NCI-H2081 treated with DMSO at 0.1 percent for 48 hours (cell line): ENCODE measurements around the gene TRABD2B.

ENCODE experiments used
- DNase-seq: peaks from one replicate; lab custom pipeline; 2025; lab: John Stamatoyannopoulos, UW

TRABD2B gene

DNA sequence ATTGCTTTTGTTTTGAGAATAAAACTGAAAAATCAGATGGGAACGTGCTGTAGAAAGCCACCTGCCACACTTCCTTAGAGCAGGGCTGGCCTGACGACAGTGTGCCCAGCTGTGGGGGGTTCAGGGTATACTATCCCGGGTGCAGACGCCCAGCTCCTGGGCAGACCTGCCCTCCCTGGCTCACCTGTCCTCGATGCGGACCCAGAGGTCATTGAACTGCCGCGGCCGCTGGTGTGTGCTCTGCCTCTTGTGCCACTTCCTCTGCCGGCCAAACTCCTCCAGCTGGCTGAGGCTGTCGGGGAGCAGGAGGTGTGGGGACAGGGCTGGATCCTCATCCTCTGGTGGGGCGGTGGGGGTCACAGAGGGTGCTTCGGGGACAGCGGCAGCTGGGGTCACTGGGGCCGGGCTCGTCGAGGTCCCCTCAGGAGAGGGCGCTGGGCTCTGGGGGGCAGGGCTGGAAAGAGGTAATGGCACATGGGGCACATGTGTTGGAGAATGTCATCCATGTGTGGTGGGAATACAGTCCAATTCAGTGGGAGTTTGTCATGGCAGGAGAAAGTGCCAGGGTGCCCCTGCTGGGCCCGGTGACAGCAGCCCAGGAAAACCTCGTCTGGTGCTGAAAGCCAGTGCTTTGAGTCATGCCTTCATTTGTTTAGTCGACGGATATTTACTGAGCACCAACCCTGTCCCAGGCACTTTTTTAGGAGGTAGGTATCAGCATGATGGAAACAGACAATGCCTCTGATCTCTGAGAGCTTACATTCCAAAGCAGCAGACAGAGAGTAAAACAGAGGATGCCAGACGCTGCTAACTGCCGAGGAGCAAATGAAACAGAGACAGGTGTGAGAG, 222.0 kb downstream of the TRABD2B start:
- DNase-seq: no peak

DNA sequence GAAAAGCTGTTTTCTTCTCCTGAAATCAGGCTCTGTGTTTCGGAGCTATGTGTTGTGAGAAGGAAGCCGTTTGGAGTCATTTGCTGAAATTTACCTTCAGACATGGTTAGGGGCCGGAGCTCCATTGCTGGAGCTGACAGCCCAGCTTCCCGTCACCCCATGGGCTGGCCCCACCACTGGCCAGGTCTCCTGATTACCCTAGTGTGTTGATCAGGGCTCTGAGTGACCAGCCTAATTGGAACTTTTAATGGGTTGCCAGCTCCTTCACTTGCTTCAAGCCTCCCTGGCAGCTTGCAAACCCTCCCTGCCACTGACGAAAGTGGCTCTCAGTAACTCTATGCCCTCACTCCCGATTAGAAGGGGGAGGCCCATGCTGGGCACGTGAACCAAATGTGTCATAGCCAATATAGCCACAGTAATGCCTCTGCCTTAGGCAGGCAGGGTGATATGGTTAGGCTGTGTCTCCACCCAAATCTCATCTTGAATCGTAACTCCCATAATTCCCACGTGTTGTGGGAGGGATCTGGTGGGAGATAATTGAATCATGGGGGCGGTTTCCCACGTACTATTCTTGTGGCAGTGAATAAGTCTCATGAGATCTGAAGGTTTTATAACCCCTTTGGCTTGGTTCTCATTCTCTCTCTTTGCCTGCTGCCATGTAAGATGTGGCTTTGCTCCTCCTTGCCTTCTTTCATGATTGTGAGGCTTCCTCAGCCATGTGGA, 224.1 kb downstream of the TRABD2B start:
- no peak for DNase-seq

DNA sequence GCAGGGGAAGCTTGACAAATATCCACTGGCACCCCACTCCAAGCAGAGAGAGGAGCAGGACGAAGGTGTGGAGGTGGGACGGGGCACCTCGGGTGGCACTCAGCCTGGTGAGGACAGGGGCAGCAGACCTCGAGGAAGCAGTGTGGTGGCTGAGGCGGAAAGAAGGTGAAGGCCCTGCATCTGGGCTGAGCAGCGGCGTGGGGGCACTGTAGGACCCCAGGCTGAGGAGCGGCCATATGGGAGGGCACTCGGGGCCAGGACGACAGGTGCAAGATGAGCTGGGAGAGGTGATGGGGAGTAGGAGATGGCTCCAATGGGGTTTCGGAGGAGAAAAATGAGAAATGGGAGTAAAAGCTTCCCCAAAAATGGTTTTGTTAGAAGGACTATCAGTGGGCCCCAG, 224.9 kb downstream of the TRABD2B start:
- DNase-seq: no peak

DNA sequence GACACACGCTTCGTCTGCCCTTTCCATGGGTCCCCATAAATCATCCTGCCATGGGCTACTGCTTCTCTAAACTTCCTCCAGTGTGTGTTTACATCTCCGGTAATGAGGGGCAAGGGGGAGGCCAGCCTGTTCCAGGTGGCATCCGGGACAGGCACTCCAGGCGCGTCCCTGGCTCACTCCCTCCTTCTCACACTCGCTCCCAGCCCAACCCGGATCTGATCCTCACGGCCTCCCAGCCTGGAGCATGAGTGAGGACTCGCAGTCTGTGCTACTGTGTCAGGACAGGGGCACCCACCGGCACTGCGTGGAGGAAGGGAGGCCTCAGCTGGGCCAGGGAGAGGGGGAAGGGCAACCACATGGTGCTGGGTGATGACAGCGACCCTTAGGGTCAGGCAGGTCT, 225.4 kb downstream of the TRABD2B start:
- no peak for DNase-seq

DNA sequence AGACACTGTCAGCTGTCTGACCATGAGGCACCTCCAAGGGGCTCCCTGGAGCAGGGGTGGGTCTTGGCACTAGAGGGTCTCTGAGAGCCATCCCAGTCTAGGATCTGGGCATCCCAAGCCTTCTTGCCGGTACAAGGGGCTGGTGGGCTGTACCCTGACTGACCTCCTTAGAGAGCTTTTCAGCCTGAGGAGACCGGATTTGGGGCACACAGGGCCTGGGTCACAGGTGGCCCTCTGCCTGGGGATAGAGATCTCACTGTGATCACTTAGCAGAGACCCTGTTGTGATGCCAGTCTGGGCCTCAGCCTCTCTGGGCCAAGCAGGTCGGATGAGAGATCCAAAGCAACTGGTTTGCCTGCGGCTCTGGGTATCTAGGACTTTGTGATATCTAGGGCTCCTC, 227.2 kb downstream of the TRABD2B start:
- DNase-seq: no peak

DNA sequence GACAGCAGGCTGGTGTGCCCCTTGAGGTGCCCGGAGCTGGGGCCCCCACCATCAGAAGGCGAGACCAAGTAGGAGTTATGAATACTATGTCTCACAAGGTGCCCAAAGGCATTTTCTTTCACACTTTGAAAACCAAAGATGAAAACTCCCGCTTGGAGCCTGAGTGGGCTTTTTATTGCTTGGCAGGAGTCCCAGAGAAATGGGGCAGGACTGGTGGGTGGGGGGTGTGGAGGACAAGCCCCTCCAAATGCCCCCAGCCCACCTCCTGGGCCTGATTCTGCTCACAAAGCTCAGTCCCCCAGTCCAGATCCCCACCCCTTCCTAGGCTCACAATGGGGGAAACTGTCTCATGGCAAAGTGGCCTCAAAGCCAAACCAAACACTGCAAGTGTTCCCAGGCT, 227.9 kb downstream of the TRABD2B start:
- DNase-seq: no peak

DNA sequence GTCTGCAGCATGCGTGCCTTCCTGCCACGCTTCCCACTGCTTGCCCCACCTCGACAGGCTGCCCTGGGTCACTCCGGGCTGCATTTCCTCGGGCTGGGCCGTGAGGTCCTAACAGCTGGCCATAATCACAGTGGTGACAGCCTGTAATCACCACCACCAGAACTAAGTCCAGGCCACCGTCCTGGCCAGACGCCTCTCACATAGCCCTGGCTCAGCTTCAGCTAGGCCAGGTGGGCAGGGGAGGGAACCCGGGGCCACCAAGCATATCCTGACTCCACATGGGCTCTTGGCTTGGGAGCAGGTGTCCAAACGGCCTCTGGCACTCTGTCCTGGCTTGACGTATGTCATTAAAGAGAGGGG, 229.5 kb downstream of the TRABD2B start:
- no peak for DNase-seq

DNA sequence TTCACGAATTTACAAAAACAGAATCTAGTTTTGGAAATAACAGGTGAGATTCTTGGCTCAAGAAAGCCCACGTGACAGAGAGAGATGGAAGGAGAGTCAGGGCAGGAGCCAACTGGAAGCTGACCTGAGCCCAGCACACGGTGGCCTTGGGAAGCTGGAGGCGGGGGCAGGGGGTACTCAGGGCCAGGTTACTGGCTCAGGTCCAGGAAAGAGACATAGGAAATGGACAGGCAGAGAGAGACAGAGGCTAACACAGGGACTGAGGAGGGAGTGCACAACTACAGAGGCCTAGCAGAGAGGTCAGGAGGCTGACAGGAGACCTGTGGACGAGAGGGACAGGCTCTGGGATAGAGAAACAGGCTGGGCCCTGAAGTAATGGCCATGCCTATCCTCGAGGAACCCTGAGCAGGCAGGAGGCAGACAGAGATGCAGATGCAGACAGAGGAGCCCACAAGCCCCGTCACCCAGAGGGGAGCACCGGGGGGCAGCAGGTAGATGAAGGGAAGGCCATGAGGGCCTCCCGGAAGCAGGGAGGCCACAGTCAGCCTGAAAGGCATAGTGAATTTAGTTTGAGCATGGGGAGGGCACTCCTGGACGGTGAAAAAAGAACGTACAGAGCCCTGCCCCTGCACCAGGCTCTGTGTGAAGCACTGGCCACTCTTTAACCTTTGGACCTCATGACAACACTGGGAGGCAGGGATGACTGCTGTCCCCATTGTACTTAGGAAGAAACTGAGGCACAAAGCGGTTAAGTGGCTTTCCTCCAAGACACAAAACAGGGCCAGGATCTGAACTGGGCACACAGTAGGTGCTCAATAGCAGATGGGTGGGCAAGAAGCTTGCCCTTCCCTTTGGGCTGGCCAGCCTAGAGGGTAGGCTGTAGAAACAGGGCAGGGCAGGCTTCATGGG, 230.1 kb downstream of the TRABD2B start:
- DNase-seq: no peak

DNA sequence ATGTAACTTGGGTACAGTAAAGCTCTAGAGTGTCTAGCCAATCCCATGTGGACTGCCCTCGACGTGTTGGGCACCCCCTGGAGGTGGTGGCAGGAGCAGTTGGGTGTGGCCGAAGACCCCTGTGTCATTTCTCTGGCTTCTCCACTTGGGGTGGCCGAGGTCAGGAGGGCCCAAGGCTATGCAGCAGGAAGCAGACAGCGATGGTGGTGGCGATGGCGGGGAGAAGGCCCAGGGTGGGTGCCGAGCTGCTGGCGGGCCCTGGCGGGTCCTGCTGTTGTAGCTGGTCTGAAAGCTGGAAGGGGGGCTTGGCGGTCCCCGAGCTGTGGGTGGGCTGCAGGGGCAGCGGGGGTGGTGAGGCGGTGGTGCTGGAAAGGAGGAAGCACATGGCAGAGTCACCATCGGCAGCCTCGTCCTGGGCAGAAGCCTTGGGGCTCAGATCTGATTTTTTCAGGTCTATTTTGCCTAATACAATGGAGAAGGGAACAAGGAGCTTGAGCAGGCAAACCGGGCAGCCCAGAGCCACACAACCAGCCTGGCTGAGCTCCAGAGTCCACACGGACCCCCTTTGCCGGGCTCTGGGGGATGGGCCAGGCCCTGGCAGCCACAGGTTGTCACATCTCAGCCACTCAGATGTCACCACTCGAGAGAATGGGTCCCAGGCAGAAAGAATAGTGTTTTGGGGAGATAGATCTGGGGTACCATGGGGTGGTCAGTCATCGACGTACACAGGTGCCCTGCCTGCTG, 231.3 kb downstream of the TRABD2B start:
- no peak for DNase-seq

DNA sequence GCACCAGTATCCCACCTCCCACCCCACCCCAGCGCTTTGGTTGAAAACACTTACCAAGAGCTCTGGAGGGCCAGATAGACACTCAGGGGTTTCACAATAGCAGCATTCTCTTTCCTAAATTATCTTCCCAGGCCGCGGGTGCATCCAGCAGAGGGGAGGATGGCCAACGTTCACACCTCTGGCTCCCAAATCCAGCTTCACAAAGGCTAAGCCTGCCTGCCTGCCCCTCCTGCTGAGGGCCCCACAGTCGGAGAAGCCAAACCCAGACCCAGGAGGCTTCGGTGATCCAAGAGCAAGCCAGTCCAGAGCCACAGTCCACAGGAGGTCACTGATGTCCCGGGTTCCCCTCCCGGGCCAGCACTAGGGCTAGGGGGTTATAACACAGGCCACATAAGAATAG, 231.9 kb downstream of the TRABD2B start:
- DNase-seq: no peak

DNA sequence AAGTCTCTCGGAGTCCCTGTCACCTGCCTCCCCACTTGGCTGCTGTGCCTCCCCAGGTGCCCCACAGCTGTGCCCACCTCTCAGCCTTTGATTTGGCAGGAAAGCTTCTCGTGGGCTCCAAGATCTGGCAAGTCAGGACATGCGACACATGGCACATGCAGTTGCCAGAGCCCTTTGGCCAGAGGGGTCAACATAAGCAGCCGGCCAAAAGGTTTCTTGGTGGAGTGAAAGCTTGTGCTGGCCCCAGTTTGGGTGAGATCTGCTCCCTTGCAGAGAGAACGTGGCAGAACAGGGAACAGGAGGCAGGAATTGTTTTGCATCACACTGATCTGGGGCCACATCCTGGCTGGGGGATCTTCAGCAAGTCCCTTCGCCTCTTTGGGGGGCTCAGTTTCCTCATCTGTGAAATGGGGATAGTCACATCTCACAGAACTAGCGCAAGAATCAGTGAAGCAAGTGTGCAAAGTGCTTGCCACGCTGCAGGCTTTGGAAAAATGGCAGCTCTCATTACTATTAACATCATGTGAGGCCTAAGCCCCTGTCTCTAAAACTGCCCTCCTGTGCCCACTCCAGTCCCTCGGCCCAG, 232.6 kb downstream of the TRABD2B start:
- DNase-seq: no peak

DNA sequence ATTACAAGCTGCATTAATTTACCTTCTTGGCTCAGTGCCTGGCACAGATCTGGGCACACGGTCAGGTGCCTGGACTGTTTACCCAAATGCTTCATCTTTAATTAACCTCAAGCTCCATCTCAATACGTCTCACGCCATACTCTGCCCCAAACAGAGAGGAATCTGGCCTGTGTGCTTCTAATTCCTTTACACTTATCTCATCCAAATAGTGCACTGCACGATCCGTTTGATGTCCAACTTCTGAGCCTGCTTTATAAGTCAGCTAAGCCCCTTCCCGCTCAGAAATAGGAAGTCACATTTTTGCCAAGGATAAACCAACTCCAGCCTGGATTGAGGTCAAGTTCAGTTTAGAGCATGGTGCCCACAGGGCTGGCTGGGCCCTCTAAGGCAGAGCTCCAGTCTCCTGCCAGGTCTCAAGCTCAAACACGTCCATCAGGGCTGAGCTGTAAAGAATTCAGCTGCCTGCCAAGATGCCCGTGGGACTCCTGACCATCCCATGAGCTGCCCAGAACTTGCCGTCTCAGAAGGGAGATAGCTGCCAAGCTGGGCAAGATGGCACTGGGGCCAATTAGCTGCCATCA, 233.5 kb downstream of the TRABD2B start:
- DNase-seq: no peak

DNA sequence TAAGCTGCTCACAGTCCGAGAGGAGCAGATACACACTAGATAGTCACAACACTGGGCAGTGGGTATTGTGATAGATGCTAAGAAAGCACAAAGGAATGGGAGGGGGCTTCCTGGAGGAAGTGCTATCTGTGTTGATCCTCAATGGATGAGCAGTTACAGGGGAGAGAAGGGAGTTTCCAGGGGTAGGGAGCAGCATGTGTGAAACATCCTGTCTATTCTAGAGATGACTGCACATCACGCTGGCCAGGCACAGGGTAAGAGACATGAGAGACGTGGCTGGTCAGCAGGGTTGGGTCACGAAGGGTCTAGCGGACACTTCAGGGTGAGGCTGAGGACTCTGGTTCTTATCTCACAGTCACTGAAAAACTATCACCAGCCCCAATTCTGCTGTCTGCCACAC, 235.2 kb downstream of the TRABD2B start:
- no peak for DNase-seq

DNA sequence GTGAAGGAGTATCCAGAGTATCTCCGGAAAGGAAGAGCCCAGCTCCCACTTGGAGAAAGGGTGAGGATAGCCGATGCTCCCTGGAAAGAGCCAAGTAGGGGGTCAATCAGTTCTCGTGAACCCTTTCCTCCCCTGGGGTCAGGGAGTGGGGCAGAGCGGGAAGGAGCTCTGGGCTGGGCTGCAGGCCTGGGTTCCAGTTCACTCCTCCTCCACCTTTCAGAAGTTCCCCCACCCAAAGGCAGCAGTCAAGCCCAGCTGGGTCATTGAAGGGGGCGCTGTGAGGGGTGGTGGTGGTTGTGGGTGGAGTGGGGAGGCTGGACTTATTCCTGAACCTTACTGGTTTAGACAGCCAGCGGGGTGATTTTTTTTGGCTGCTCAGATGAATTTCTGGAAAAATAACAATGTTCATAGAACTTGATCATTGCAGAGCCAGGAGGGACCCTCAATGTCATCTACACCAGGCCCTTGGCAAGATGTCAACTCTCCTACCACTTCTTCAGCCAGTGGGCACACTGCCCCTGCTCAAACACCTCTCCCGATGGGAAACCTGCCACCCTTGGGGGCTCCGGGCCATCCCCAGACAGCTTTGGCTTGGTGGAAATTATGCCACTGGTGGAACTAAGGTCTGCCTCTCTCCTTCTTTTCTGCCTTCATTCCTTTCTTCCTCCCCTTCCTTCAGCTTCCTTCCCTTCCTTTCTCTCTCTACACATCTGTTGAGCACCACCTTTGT, 235.8 kb downstream of the TRABD2B start:
- no peak for DNase-seq

DNA sequence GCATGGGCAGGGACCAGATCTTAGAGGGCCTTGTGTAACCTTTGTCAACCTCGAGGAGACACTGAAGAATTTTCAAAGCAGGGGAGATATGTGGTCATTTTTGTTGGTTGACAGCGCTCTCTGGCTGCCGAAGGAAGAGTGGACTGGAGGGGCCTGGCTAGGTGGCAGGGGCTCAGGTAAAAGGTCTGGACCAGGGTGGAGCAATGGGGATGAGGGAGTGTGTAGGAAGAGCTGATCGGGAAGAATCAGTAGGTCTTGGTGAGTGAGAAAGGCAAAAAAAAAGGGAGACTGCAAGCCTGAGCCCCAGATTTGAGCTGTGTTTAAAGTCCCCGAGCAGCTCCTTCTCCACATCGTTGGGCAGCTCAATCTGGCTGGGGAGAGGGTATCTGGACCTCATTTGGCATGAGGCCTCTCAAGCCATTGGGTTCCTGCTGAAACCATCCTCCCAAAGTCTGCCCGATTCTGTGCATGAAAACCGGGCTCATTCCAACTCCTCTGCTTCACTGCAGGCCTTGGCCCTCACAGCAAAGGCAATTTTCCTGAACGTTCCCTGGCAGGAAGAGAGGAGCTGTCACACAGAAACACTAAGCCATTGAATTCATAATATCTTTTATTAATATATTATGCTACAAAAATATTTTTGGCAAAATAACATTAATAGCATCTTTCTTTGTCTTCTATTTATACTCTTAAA, 237.1 kb downstream of the TRABD2B start:
- no peak for DNase-seq

DNA sequence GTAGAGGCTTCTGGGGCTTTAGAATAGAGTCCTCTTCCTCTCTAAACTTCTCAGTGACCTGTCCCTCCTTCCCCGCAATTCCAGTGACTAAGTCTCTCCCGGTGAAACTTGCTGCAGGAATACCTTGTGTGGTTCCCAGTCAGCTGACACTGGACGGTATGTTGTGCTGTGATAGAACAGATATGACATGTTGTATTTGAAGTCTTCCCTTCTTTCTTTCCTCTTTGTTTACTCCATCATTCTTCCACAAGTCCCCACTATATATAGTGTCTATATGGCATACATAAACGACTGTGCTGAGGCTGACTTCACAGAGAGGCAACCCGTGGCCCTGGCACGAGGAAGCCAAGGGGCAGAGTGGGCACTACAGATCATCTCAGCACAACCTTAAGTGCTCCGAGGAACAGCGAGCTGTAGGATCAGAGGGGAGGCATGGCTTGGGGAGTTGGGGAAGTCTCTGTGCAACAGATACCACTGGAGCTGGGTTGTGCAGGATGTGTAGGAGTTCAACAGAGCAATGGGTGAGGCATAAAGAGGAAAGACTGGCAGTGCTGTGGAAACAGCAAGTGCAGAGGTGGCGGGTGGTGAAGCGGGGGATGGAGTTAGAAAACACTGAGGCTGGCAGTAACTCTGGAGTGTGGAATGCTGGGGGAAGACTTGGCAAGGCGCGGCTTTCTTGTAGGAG, 237.8 kb downstream of the TRABD2B start:
- DNase-seq: no peak

DNA sequence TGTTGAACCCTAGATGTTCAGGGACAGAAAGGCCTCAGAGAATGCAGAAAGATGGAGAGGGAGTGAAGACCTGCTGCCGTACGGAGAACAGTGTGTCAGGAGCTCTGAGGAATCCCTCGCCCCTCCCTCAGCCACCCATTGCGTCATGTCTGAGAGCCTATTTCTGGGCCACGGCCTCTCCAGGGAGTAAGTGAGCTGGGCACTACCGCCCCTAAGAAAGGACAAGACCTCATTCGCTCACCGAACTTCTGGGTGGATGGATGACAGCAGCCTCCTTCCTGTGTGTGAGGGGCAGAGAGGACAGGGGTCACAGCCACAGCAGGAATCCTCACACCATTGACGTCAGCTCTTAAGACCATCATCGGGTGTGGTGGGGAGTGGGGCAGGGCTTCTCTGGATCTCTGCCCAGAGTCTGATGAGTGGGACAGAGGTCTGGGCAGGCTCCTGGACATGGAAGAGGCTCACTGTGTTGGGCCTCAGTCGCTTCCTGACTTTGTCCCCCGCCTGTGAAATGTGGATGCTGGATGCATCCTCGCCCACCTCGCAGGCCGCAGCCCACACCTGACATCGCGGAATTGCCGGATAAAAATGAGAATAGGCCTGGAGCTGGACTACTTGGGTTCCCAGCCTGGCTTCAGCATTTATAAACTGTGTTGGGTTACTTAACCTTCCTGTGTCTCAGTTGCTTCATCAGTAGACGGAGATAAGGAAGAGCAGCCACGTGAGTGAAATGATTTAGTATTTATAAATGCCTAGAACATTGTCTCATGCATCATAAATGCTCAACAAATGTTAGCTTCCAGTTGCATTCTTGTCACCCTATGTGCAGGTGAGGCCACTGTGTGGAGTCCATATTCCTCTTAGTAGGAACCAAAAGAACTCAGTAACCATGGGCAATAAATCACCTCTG, 238.6 kb downstream of the TRABD2B start:
- no peak for DNase-seq
